ENCODE data around the gene TLX2.

- TF ChIP-seq CTCF (conservative IDR thresholded peaks at IDR 0.05; ENCODE audit: low read depth, low read length) (no peak), EZH2 (IDR thresholded peaks at IDR 0.05; ENCODE audit: low read length, unreplicated experiment) (no peak)
Observed at GRCh38 chr2:74556831-74557370, 42.7 kb downstream of the TLX2 start.
